Stomach (tissue), 9 donors: ENCODE data around the gene RBL2. TPM values are rescaled to one million over a fixed set of nuclear protein-coding genes. Genes with fewer than 3 reads are reported as not detected.

Experiments used
- DNase-seq, 2 donors: peaks; one replicate each; pipeline versions ENCODE4 v3.0.0 to v3.0.0-alpha.2; 2013 to 2019
- H3K27ac ChIP-seq, 5 donors: fragments of 200-600 bp in 4 of 5; sonication (generic) in 4 of 5; one replicate each; pipeline ENCODE4 v1.5.1; 2013 to 2019; ENCODE audit warnings: mild to moderate bottlenecking in 1 of 5, moderate library complexity in 1 of 5
- H3K27me3 ChIP-seq, 3 donors: fragments of 200-600 bp; sonication (generic); one replicate each; pipeline ENCODE4 v1.5.1; 2017 to 2019; ENCODE audit warnings: mixed run types in 1 of 3
- H3K36me3 ChIP-seq, 4 donors: fragments of 200-600 bp; sonication (generic); 1 replicate in 3 of 4; 2 replicates in 1 of 4; pipeline ENCODE4 v1.5.1; 2016 to 2019
- H3K4me1 ChIP-seq, 4 donors: fragments of 200-600 bp; sonication (generic); one replicate each; pipeline ENCODE4 v1.5.1; 2016 to 2019
- H3K4me3 ChIP-seq, 4 donors: fragments of 200-600 bp; sonication (generic) in 3 of 4; one replicate each; pipeline ENCODE4 v1.5.1; 2016 to 2019; ENCODE audit warnings: mild to moderate bottlenecking in 1 of 4
- H3K9me3 ChIP-seq, 4 donors: fragments of 200-600 bp; sonication (generic); one replicate each; pipeline ENCODE4 v1.5.1; 2016 to 2019
- CTCF ChIP-seq, 7 experiments: fragments of 450-650 bp in 4 of 7; fragments of 200-600 bp in 3 of 7; sonication (generic) in 3 of 7; IDR thresholded peaks; one replicate each; pipeline ENCODE4 v1.5.1; 2016 to 2019; ENCODE audit warnings: antibody characterized with exemption in 7 of 7, control low read depth in 2 of 7, mild to moderate bottlenecking in 1 of 7
- EP300 ChIP-seq: sonication (generic); formaldehyde crosslinking; IDR thresholded peaks from one replicate; pipeline ENCODE4 v1.6.1; 2017; ENCODE audit warnings: antibody characterized with exemption
- POLR2A ChIP-seq, 4 donors: fragments of 450-650 bp; IDR thresholded peaks; one replicate each; pipeline ENCODE4 v1.6.1; 2016; ENCODE audit warnings: antibody characterized with exemption in 4 of 4, control low read depth in 2 of 4, mild to moderate bottlenecking in 1 of 4, moderate library complexity in 1 of 4
- POLR2AphosphoS5 ChIP-seq, 3 donors: sonication (generic); formaldehyde crosslinking; IDR thresholded peaks; one replicate each; pipeline ENCODE4 v1.6.1; 2016; ENCODE audit warnings: antibody characterized with exemption in 3 of 3
- WGBS, 5 donors: extraction: QIAGEN DNeasy Blood & Tissue Kit in 3 of 5; methylation state at CpG; one replicate each; pipeline versions ENCODE4 v1.1.5 to v1.1.7; 2013 to 2018; 5-methylcytosine and 5-hydroxymethylcytosine counted together
- intact Hi-C: fragments of 100-400 bp; cut with DNase I; formaldehyde crosslinking; loops from one replicate; pipeline ENCODE4 v1.15.1; 2023; ENCODE audit warnings: low total_unique reads
- polyA plus RNA-seq, 3 donors: library from polyadenylated mRNA; stranded (reverse); fragments of 200-250 nt; gene quantifications; one replicate each; pipeline ENCODE4 v1.2.3, GENCODE V29; 2013
- total RNA-seq, 5 donors: library from RNA; depleted of rRNA; stranded (reverse); fragments of >200 nt; gene quantifications; one replicate each; pipeline versions ENCODE4 v1.1.0 to v1.2.3, GENCODE V29; 2014 to 2016
- donor health status: healthy with polysubstance abuse.
- donor health status: Bipolar disorder and iron deficiency.
- donor health status: healthy.

RBL2 gene
- total and polyA plus RNA-seq, 8 donors, result 23.0 to 234 (median 82.5) TPM

- Histone ChIP-seq H3K4me1 (peaks cover 0 to 7% (median 3%) of the 10 kb centered on the region in 4 donors), H3K9me3 (peaks cover 0 to 1% (median 0%) of the 10 kb centered on the region in 4 donors), H3K27ac (no peak overlapping the region), H3K27me3 (no peaks in the 10 kb centered on the region), H3K36me3 (no peaks in the 10 kb centered on the region), H3K4me3 (no peak overlapping the region)
- peak in 1 of 2 donors; percentile 55 for DNase-seq
- no peak for TF ChIP-seq POLR2AphosphoS5 (IDR thresholded peaks at IDR 0.05)
- 58 to 69% (median 69%) methylated on average over 4 of the region's 4 CpGs for WGBS, 5 donors
- intact Hi-C loops, result no loop called here
These were observed 4.9 kb upstream of the RBL2 start for GRCh38 chr16:53429221-53429943.

- Histone ChIP-seq H3K9me3 (no peaks in the 10 kb centered on the region), H3K27ac (no peak overlapping the region), H3K4me3 (no peak overlapping the region), H3K4me1 (peaks cover 0 to 7% (median 3%) of the 10 kb centered on the region in 4 donors), H3K36me3 (no peaks in the 10 kb centered on the region), H3K27me3 (no peaks in the 10 kb centered on the region)
- WGBS, 5 donors, result 42 to 59% (median 46%) methylated on average over 1 of the region's 1 CpG
- no peak for DNase-seq
- no peak for TF ChIP-seq POLR2A (IDR thresholded peaks at IDR 0.05)
- no peak for TF ChIP-seq EP300
- no peak for TF ChIP-seq CTCF (IDR thresholded peaks at IDR 0.05)
- no peak for TF ChIP-seq POLR2AphosphoS5 (IDR thresholded peaks at IDR 0.05)
- intact Hi-C loops, result loop anchor here (5.0 kb wide), 1 partner anchor 72 kb away; the partner anchor contains the start of gene AKTIP
These were observed 3.9 kb upstream of the RBL2 start for GRCh38 chr16:53430363-53430762.

- Histone ChIP-seq H3K9me3 (no peaks in the 10 kb centered on the region), H3K27me3 (no peaks in the 10 kb centered on the region), H3K27ac (peak overlapping the region in 4 of 5 donors; percentile 96 to 99 (median 98)), H3K4me1 (peaks cover 14 to 35% (median 21%) of the 10 kb centered on the region in 4 donors), H3K36me3 (no peaks in the 10 kb centered on the region), H3K4me3 (peak overlapping the region; percentile 87 to 100 (median 94))
- 46 to 68% (median 55%) methylated on average over 7 of the region's 7 CpGs for WGBS, 5 donors
- intact Hi-C loops, result loop anchor here (5.0 kb wide), 1 partner anchor 69 kb away; the partner anchor contains the start of gene AKTIP
- peak in 1 of 2 donors; percentile 44 for DNase-seq
- TF ChIP-seq POLR2A (IDR thresholded peaks at IDR 0.05) (no peak), CTCF (IDR thresholded peaks at IDR 0.05) (no peak), EP300 (no peak), POLR2AphosphoS5 (IDR thresholded peaks at IDR 0.05) (no peak)
These were observed 762 bp upstream of the RBL2 start for GRCh38 chr16:53433509-53433908.

GRCh38 chr16:53433930-53434376 lies 318 bp upstream of the RBL2 start:
- H3K4me3 ChIP-seq, result peak overlapping the region; percentile 87 to 100 (median 94)
- peaks cover 14 to 36% (median 22%) of the 10 kb centered on the region in 4 donors for H3K4me1 ChIP-seq
- WGBS, 5 donors, result 17 to 25% (median 19%) methylated on average over 12 to 13 of the region's 13 CpGs
- TF ChIP-seq EP300 (no peak), POLR2A (IDR thresholded peaks at IDR 0.05) (no peak), POLR2AphosphoS5 (IDR thresholded peaks at IDR 0.05) (no peak), CTCF (IDR thresholded peaks at IDR 0.05) (no peak)
- H3K27me3 ChIP-seq, result no peaks in the 10 kb centered on the region
- DNase-seq, result no peak
- intact Hi-C loops, result loop anchor here (5.0 kb wide), 1 partner anchor 68 kb away; the partner anchor contains the start of gene AKTIP
- no peaks in the 10 kb centered on the region for H3K9me3 ChIP-seq
- peak overlapping the region; percentile 96 to 99 (median 98) for H3K27ac ChIP-seq
- H3K36me3 ChIP-seq, result no peaks in the 10 kb centered on the region
